ENCODE data around the gene HOXD9. TPM values are rescaled to one million over a fixed set of nuclear protein-coding genes. Genes with fewer than 3 reads are reported as not detected.

The HOXD9 gene
- total RNA-seq, 1 donor from 2014 or later, result not detected

- Mint-ChIP-seq H3K27ac (ENCODE audit: unreplicated experiment) (no peak within 1 kb of the TSS), H3K9me3 (ENCODE audit: unreplicated experiment) (no peaks in the 10 kb centered on the region), H3K27me3 (ENCODE audit: unreplicated experiment) (peaks cover 91% of the 10 kb centered on the region), H3K36me3 (ENCODE audit: unreplicated experiment) (no peaks in the 10 kb centered on the region), H3K4me3 (ENCODE audit: unreplicated experiment) (no peak within 1 kb of the TSS), H3K4me1 (ENCODE audit: unreplicated experiment) (no peaks in the 10 kb centered on the region)
- TF ChIP-seq, protein P1, sequence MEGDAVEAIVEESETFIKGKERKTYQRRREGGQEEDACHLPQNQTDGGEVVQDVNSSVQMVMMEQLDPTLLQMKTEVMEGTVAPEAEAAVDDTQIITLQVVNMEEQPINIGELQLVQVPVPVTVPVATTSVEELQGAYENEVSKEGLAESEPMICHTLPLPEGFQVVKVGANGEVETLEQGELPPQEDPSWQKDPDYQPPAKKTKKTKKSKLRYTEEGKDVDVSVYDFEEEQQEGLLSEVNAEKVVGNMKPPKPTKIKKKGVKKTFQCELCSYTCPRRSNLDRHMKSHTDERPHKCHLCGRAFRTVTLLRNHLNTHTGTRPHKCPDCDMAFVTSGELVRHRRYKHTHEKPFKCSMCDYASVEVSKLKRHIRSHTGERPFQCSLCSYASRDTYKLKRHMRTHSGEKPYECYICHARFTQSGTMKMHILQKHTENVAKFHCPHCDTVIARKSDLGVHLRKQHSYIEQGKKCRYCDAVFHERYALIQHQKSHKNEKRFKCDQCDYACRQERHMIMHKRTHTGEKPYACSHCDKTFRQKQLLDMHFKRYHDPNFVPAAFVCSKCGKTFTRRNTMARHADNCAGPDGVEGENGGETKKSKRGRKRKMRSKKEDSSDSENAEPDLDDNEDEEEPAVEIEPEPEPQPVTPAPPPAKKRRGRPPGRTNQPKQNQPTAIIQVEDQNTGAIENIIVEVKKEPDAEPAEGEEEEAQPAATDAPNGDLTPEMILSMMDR (IDR thresholded peaks at IDR 0.05), result no peak
- no peak for DNase-seq (ENCODE audit: extremely low spot score, unreplicated experiment)
Measured at GRCh38 chr2:176151442-176152287, 29.1 kb downstream of the HOXD9 start, which contains the start of gene HOXD4. TSS of gene HOXD4 (plus strand) at chr2:176151550. CDS start at chr2:176151634, 84 bp downstream.

GRCh38 chr2:176152350-176153181, 30.0 kb downstream of the HOXD9 start:
- DNase-seq (ENCODE audit: extremely low spot score, unreplicated experiment), result no peak
- no peaks in the 10 kb centered on the region for H3K36me3 Mint-ChIP-seq (ENCODE audit: unreplicated experiment)
- no peak overlapping the region for H3K27ac Mint-ChIP-seq (ENCODE audit: unreplicated experiment)
- no peaks in the 10 kb centered on the region for H3K9me3 Mint-ChIP-seq (ENCODE audit: unreplicated experiment)
- peaks cover 87% of the 10 kb centered on the region for H3K27me3 Mint-ChIP-seq (ENCODE audit: unreplicated experiment)
- H3K4me3 Mint-ChIP-seq (ENCODE audit: unreplicated experiment), result no peak overlapping the region
- TF ChIP-seq, protein P1 (IDR thresholded peaks at IDR 0.05), result no peak
- H3K4me1 Mint-ChIP-seq (ENCODE audit: unreplicated experiment), result peaks cover 2% of the 10 kb centered on the region

DNA sequence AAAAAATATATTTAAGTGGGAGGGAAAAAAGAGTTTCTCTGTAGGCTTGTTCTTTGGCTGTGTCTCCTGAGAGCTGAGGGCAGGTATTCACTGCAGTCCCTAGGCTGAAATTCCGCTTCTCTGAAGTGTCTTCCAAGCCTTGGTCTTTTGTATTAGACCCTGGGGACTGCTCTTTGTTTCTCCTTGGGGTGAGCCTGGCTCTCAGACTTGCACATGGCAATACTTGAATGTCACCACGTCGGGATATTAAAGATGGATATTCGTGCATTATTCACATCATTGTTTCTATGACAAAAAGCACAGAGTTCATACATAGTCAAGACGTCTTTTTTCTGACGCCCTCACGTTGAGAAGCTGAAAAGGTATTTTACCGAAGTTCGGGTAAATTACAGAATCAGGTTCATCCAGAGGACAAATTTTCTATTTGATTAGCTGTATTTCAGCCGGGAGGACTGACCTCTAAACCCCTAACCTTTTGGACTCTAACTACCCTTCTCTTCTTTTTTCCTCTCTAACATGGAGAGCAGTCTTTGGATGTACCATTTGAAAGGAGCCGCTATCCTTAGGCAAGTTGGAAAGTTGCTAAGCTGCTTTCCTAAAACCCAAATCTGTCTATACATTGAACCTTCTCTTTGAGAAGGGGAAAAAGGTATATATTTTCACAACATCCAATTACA, 32.2 kb downstream of the HOXD9 start:
- TF ChIP-seq, protein P1 (IDR thresholded peaks at IDR 0.05), result no peak
- peaks cover 14% of the 10 kb centered on the region for H3K4me1 Mint-ChIP-seq (ENCODE audit: unreplicated experiment)
- no peak overlapping the region for H3K4me3 Mint-ChIP-seq (ENCODE audit: unreplicated experiment)
- no peak overlapping the region for H3K27ac Mint-ChIP-seq (ENCODE audit: unreplicated experiment)
- peaks cover 82% of the 10 kb centered on the region for H3K27me3 Mint-ChIP-seq (ENCODE audit: unreplicated experiment)
- no peaks in the 10 kb centered on the region for H3K9me3 Mint-ChIP-seq (ENCODE audit: unreplicated experiment)
- H3K36me3 Mint-ChIP-seq (ENCODE audit: unreplicated experiment), result no peaks in the 10 kb centered on the region
- DNase-seq (ENCODE audit: extremely low spot score, unreplicated experiment), result no peak

DNA sequence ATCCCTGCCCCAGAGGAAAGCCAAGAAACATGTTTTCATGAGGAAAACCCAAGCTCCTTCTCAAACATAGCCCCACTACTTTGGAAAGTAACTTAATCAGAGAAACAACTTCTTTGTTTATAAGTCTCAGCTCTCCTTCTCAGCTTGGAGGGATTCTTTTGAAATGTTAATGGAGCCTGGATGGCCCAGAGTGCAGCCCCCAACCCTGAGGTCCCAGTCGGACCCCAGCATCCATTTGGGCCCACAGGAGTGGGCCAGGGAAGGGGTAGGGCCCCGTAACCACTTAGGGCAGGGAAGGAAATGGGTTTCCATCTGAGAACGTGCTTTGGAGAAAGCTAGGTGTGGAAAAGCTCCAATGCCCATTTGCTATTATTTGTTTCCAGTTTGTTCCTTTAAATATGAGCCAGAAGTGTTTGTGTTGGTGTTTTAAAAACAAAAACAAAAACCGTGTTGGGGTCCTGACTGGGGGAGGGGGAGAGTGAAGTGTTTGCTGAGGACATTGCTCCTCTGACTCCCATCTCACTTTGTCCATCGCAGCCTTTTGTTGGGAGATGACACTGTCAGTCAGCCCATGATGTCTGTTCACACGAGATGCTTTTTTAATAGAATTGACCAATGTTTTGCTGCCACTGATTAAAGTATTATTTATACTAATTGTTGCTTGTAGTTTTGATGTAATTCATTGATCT, 33.0 kb downstream of the HOXD9 start:
- Mint-ChIP-seq H3K9me3 (ENCODE audit: unreplicated experiment) (no peaks in the 10 kb centered on the region), H3K27ac (ENCODE audit: unreplicated experiment) (no peak overlapping the region), H3K36me3 (ENCODE audit: unreplicated experiment) (no peaks in the 10 kb centered on the region), H3K27me3 (ENCODE audit: unreplicated experiment) (peaks cover 82% of the 10 kb centered on the region), H3K4me3 (ENCODE audit: unreplicated experiment) (no peak overlapping the region), H3K4me1 (ENCODE audit: unreplicated experiment) (peaks cover 14% of the 10 kb centered on the region)
- TF ChIP-seq, protein P1 (IDR thresholded peaks at IDR 0.05), result no peak
- no peak for DNase-seq (ENCODE audit: extremely low spot score, unreplicated experiment)
